Epidermal melanocyte (primary cell): ENCODE measurements around the gene TBKBP1.
"Not testable (repeated sequence)": the region's sequence is repeated elsewhere in the genome, so short reads cannot be mapped to it uniquely, and the experiment has no call there.

ENCODE experiments used
- DNase-seq: peaks from one replicate; pipeline ENCODE4 v3.0.0; 2011; ENCODE audit warnings: low spot score; ENCODE audit not compliant: insufficient read length

Gene TBKBP1

DNA sequence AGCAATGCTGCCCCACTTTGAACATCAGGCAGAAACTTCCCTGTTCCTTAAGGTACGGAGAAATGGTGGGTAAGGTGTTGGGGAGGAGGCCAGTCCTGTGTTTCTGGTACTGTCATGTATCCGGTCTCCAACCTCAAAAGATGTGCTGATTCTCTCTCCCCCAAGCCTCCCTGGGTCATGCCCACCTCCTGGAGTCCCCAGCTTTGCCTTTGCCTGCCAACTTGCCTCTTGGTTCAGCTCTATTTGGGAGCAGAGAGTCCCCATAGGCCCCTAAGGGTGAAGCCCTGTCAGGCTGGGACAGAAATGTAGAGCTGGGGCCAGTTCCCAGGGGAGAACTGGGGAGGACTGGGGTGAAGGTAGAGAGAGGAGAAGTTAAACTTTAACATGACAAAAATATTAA is 37.4 kb downstream of the TBKBP1 start:
- no peak for DNase-seq

DNA sequence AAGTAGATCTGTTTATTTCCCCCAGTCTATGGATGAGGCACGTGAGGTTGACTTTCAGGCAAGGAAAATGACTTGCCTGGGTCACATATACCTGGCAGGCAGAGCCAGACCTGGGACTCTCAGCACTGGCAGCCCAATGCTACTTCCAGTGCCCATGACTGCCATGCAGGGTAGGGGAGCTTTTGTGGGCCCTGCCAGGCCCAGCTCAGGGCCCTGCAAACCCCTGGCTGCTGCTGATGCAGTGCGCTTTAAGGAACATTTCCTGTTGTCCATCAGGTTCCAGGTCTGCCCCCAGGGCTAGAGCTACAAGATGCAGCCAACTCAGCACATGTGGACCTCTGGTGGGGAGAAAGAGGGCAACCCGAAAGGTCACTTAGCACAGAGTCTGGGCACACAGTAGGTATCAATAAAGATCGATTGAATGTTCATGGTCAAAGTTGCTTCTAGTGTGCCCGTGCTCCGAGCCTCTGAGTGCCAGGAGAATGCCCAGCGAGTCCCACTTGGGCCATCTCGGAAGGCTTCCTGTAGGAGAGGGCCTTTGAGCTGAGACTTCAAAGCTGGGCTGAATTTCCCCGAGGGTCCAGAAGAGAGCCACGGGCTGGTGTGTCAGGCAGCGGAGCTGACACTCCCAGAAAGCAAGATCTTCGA is 38.6 kb downstream of the TBKBP1 start:
- no peak for DNase-seq

DNA sequence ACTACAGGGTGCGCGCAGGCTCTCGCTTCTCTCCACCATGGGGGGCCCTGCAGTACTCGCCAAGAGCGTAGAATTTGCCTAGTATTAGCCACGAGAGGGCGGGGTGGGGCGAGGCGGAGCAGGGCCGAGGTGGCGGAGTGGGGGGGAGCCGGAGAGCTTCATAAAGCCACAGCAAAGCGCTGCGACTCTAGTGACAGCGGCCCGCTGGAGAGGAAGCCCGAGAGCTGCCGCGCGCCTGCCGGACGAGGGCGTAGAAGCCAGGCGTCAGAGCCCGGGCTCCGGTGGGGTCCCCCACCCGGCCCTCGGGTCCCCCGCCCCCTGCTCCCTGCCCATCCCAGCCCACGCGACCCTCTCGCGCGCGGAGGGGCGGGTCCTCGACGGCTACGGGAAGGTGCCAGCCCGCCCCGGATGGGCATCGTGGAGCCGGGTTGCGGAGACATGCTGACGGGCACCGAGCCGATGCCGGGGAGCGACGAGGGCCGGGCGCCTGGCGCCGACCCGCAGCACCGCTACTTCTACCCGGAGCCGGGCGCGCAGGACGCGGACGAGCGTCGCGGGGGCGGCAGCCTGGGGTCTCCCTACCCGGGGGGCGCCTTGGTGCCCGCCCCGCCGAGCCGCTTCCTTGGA is 39.2 kb downstream of the TBKBP1 start, which contains the start of gene TBX21:
Gene TBX21, plus strand, starts transcription at position 190 of the 627 bp plus-strand sequence. Its CDS starts 219 bp downstream, at position 409.
- no peak for DNase-seq

DNA sequence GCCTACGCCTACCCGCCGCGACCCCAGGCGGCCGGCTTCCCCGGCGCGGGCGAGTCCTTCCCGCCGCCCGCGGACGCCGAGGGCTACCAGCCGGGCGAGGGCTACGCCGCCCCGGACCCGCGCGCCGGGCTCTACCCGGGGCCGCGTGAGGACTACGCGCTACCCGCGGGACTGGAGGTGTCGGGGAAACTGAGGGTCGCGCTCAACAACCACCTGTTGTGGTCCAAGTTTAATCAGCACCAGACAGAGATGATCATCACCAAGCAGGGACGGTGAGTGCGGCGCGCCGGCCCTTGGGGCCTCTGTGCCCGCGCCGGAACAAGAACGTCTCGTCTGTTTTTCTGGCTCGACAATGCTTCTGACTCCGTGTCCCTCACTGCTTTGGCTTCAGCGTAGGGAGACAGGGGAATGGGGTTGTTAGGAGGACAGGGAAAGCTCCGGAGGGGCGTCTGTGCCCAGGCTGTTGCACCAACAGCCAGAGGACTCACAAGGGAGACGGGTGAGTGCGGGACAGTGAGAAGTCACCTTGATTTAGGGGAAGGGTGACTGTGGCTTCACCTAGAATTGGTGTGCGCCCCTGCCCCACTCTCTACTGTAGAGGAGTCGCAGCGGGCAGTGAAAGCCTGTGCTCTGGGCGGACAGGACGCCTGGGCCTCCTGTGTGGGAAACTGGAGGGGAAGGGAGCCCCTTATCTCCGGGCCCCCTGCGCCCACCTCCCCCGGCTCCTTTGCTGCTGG is 39.9 kb downstream of the TBKBP1 start:
- DNase-seq, result no peak

DNA sequence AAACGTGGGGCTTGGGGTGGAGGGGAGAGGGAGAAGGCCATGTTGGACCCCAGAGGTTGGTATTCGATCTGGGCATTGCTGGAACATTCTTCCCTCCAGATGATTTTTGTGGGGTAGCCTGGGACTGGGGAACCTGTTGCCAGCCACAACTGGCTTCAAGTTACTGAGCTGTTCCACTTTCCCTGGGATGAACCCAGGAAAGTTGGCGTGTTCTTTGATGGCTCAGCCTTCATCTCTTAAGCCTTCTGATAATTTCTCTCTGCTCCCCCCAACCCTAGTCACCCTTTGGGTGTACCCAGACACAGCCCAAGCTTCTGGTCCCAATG is 41.1 kb downstream of the TBKBP1 start:
- DNase-seq, result no peak

DNA sequence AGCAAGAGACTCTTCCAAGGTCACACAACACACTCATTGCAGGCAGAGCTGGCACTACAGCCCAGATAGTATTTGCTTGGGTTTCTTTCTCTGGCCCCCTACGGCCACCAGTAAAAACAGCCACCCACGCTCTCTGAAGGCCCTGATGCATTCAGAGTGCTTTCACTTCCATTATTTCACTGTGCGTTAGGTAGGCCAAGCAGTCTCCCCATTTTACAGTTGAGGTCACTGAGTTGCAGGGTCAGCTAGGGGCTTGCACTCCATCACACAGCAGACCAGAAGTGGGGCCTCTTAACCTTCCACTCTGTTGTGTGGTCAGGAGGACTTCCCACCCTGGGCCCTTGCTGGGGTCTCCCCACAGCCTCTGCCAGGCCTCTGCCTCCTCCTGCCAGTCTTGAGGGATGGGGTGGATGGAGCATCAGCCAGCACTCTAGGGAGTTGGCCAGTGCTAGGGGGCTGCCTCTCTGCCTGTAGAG is 41.6 kb downstream of the TBKBP1 start:
- no peak for DNase-seq

DNA sequence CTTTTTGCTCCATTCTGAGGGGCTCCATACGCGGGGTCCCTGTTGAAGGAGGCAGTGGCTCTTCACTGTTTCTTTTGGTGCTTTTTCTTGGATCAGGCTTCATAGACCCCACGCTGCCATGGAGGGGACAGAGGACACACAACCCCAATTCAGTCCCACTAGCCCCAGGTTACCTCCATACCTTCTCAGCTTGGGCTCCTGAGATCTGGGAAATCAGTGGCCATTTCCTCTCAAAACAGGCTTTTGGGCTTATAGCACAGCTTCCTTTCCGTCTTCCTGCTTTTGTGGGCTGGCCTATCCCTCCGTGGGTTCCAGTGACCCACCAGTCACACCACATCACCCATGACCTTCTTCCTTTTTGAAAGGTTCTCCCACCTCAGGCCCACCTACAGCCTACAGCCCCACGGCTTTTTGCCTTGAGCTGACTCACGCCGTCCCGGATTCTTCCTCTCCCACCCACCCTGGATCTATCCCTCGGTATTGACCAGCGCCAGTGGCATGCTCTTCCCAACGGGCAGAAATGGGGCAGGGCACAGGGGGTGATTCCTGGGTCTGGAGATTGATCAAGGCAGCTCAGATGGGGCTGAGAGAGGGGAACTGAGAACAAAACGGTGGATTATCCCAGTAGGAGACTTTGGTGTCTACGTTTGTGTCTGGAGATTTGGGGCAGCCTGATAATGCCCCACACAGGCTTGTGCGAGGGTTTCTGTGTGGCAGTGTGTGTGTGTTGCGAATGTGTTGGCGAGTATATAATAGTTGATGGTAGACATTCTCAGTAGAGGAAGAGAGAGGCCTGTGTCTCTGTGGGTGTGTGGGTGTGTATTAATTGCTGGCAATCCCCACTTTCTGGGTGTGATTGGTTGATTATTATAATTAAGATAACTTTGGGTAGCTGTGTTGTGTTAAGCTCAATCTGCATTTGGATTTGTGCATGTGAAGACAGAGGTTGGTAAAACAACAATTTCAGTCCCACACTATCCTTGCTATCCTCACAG is 42.8 kb downstream of the TBKBP1 start:
- DNase-seq, result no peak

DNA sequence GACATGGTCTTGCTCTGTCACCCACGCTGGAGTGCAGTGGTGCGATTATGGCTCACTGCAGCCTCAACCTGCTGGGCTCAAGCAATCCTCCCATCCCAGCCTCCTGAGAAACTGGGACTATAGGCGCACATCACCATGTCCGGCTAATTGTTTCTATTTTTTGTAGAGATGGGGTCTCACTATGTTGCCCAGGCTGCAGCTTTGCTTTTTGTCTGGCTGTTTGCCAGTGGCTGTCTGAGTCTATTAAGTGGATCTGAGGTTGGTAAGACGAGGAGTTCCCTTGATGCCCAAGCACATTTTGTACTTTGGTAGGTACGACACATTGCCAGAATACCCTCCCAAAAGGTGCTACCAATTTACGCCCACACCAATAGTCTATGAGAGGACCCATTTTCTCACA is 44.2 kb downstream of the TBKBP1 start:
- DNase-seq, result no peak

DNA sequence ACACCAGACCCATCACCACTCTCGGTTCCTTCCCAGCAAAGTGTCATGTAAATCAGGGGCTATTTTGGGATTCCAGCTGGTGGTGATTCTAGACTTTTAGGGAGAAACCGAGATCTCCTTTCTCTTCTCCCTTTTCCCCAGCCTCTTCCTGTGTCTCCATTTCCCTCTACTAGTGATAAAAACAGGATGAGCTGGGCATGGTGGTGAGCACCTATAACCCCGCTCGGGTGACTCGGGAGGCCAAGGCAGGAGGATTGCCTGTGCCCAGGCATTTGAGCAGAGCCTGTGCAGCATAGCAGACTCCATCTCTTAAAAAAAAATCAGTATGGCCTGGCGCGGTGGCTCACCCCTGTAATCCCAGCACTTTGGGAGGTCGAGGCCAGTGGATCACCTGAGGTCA is 45.2 kb downstream of the TBKBP1 start:
- no peak for DNase-seq

DNA sequence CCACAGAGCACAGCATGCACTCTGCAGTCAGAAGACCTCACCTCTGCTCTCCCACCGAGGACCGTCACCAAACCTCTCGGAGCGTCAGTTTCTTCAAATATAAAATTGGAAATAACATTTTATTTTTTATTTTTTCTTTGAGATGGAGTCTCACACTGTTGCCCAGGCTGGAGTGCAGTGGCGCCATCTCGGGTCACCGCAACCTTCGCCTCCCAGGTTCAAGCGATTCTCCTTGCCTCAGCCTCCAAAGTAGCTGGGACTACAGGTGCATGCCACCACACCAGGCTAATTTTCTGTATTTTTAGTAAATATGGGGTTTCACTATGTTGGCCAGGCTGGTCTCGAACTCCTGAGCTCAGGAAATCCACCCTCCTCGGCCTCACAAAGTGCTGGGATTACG is 46.0 kb downstream of the TBKBP1 start:
- not testable (repeated sequence) for DNase-seq

DNA sequence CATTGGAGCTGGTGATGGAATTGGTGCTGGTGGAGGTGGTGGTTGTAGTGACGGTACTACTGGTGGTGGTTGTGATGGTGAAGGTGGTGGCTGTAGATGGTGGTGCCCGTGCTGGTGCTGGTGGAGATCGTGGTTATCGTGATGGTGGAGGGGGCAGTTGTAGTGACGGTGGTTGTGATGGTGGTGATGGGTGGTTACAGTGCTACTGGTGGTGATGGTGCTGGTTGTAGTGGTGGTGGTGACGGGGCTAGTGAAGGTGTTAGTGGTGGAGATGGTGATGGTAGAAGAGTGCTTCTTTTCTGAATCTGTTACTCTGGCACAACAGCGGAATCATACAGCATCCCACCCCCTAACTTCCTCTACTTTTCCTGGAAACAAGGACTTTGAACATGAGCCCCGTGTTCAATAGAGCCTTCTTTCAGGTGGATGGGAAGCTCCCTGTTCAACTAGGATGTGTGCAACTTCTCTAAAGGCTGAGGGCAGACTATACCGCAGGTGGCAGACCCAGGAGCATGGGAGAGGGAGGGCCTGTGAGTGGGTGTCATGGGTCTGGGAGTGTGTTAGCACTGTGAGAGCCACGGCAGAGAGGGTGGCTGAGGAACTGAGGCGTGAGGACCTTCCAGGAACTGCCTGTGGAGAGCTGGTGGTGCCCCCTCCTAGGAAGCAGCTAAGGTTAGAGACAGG is 47.3 kb downstream of the TBKBP1 start:
- no peak for DNase-seq

DNA sequence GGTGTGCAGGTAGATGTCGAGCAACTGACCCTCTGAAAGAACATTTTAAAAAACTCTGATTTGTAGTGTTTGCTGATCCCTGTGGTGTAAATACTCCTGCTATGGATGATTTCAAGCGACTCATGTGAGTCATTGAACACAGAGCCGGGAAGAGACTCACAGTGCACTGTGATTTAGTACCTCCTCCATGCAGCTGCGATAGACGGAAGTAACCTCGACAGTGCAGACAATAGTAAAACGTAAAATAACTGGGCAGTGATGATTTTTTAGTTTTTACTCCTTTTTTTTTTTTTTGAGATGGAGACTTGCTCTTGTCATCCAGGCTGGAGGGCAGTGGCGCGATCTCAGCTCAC is 47.8 kb downstream of the TBKBP1 start:
- DNase-seq, result no peak

DNA sequence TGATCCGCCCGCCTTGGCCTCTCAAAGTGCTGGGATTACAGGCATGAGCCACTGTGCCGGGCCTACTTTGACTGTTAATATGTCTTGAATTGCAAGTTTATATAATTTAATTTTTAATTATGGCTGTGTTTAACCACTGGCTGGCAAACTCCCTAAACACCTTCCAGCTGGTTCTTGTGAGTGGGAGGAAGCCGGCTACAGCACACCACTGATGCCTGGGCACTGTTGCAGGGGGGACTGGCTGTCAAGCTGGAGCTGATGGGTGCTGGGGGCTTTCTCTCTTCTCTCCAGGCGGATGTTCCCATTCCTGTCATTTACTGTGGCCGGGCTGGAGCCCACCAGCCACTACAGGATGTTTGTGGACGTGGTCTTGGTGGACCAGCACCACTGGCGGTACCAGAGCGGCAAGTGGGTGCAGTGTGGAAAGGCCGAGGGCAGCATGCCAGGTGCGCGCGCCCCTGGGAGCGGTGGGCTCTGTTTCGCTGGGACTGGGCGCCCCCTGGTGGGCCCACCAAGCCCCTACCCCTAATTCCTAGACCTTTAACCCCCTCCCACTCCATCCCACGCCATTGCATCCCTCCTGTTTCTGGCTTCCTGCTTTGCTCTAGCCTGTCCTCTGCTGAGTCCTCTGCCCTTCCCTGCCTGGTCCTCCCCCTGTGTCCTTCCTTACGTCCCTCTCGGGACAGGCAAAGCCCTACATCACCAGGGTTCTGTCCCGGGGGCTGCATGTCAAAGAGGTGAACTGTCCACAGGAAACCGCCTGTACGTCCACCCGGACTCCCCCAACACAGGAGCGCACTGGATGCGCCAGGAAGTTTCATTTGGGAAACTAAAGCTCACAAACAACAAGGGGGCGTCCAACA is 48.6 kb downstream of the TBKBP1 start:
- no peak for DNase-seq

DNA sequence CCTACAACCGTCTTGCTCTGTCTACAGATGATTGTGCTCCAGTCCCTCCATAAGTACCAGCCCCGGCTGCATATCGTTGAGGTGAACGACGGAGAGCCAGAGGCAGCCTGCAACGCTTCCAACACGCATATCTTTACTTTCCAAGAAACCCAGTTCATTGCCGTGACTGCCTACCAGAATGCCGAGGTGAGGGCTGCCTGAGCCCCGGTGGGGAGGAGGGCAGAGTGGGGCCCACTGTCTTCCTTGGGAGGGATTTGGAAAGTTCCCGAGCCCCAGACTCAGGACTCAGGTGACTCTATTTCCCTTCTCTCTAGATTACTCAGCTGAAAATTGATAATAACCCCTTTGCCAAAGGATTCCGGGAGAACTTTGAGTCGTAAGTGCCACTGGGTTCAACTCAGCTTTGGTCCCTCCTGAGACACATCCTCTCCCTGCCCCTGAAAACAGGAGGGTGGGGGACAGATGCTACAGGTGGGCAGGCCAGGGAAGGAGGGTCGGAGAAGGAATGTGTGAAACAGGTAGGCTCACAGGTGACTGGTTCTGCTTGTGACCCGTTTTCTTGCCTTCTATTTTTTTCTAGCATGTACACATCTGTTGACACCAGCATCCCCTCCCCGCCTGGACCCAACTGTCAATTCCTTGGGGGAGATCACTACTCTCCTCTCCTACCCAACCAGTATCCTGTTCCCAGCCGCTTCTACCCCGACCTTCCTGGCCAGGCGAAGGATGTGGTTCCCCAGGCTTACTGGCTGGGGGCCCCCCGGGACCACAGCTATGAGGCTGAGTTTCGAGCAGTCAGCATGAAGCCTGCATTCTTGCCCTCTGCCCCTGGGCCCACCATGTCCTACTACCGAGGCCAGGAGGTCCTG is 50.4 kb downstream of the TBKBP1 start:
- DNase-seq, result no peak

DNA sequence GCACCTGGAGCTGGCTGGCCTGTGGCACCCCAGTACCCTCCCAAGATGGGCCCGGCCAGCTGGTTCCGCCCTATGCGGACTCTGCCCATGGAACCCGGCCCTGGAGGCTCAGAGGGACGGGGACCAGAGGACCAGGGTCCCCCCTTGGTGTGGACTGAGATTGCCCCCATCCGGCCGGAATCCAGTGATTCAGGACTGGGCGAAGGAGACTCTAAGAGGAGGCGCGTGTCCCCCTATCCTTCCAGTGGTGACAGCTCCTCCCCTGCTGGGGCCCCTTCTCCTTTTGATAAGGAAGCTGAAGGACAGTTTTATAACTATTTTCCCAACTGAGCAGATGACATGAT is 51.0 kb downstream of the TBKBP1 start:
- DNase-seq, result no peak

DNA sequence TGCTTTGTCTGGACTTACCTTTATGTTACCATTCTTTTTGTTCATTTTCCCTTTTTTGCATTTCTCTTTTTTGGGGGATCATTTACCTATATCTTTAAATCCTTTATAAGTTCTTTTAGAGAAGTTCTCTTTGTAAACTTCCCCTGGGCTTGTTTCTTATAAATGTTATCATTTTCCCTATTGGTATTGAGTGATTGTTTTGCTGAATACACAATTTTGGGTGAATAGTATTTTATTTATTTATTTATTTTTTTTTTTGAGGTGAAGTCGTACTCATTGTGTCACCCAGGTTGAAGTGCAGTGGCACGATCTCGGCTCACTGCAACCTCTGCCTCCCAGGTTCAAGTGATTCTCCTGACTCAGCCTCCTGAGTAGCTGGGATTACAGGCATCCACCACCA is 57.5 kb downstream of the TBKBP1 start:
- no peak for DNase-seq

DNA sequence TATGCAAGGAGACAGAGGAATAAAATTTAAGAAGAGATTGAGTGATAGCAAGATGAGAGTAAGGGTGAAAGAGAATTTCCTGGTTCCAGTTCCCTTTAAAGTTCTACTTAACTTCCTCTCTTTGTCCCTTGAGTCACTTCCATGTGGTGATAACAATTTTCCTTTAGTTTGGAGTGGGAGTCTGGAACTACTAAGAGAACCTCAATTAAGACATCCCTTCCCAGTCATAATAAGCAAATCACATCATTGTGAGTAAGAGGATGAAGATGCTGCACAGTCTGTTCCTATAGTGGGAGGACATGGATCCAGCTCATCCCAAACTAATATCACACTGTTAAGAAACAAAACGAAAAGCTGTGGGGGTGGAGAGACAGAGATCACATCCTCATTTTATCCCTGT is 63.4 kb downstream of the TBKBP1 start:
- no peak for DNase-seq

DNA sequence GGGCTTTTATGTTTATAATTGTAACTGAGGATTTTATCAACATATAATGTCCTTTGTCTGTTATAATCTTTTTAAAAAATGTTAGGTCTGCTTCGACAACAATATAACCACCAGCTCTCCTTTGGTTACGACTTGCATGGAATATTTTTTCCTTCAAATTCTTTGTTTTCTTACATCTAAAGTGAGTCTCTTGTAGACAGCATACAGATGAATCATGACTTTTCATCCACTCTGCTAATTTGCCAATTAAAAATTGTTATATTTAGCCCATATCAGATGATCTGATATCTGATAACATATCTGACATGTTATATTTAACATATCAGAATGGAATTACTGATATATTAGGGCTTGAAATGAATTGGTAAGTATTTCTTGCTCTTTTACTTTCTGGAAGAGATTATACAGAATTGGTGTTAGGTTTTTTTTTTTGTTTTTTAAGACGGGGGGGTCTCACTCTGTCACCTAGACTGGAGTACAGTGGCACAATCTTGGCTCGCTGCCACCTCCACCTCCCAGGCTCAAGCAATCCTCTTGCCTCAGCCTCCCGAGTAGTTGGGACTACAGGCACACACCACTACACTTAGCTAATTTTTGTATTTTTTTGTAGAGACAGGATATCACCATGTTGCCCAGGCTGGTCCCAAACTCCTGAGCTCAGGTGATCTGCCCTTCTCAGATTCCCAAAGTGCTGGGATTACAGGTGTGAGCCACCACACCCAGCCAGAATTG is 66.6 kb downstream of the TBKBP1 start:
- no peak for DNase-seq
